GM18873 (cell line): ENCODE results near the gene GRIK4.
"Not testable (repeated sequence)": the region's sequence is repeated elsewhere in the genome, so short reads cannot be mapped to it uniquely, and the experiment has no call there.

ENCODE experiments used
- ATAC-seq: cut with Tn5 transposase; IDR thresholded peaks from one replicate; pipeline ENCODE4 v1.9.1; 2021; ENCODE audit warnings: mild to moderate bottlenecking, moderate library complexity, moderate number of reproducible peaks; ENCODE audit not compliant: unreplicated experiment, low FRiP score

Gene GRIK4

DNA sequence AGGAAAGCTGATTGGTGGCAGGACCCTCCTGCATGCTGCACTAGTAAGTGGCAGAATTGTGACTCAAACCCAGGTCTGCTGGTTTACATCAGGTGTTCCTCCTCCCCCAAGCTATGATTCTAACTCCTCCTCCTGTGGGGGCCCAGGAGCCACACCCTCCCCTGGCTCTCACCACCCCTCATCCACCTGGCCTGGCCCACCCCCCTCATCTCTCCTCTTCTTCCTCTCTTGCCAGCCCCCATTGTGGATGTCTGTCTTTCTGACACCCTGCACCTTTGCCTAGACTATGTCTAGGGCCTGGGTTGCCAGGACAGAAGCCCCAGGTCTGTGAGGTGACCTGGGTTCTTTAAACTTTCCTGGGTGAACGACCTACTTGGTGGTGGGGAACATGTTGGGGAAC is 59.9 kb downstream of the GRIK4 start:
- no peak for ATAC-seq

DNA sequence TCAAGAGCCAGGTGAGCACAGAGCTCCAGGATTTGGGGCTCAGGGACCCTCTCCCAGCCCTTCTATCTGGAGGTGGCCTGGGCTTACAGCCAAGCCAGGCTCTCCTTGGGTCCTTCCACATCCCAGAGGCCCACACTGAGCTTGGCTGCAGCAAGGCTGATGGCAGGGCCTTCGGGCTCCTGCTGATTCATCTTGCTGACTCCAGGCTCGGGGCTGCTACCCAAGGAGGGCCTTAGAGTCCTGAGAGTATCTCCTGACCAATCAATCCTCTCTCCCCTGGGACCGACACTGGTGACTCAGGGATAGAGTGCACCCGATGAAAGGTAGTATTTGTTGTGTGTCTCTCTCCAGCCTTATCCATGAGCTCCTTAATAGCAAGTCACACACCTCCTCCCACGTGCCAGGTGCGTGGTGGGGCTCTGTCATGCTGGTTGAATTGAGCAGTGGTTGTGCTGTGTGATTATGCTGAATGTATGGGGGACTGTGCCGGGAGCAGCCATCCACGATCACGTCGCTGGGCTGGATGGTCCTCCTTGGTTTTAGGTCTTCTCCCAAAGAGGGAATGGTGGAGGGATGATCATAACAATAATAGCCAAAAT is 62.3 kb downstream of the GRIK4 start:
- no peak for ATAC-seq

DNA sequence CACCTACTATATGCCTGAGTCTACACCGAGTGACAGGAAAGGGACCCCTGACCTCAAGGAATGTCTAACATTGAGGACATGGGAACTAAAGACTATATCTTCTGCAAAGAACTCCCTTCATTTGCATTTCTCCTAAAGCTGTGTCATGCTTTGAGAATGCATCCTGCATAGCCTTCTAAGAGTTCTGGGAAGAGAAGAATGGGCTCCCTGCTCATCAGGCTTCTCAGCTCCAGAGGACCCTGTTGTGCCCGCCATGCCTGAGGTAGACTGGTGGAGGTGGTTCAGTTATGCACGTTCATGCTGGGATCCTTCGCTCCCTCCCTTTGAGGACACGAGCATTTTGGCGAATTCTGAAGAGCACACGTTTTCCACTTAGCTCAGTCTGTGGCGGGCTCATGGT is 63.3 kb downstream of the GRIK4 start:
- ATAC-seq = no peak

DNA sequence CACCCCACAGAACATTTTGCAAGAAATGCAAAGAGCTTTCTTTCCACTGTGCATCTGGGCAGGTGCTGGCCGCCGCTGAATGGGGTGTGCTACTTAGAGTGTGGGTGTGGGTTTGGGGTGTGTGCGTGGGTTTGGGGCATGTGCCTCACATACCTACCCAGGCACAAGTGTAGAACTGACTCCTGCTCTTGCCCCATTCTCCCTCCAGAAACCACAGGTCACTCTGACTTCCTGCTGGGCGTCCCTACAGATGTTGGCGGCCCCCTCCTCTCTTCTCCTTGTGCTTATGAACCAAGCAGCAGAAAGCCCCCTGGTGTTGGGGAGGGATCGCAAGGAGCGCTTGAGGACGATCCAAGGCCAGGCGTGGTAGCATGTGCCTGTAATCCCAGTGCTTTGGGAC is 63.9 kb downstream of the GRIK4 start:
- no peak for ATAC-seq

- ATAC-seq = no peak
Observed at GRCh38 chr11:120576606-120577005, 65.1 kb downstream of the GRIK4 start.

DNA sequence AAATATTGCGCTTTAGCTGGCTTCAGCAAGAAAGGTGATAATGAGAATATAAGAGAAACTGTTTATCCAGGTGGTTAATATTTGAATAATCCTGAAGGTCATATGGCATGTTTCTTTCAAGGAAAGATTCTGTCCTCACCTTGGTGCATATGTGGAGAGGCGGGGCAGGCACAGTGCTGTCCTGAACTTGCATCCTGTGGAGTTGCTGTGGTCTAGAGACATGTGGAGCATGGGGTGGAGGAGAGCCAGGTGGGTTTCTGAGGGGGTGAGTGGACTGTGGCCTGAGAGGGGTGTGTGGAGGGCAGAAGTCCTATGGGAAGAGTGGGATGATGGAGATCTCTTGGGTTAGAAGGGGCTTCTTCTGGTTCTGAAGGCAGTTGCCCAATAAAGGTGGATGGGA is 65.5 kb downstream of the GRIK4 start:
- no peak for ATAC-seq

- ATAC-seq = no peak
Observed at GRCh38 chr11:120577624-120578363, 66.2 kb downstream of the GRIK4 start.

DNA sequence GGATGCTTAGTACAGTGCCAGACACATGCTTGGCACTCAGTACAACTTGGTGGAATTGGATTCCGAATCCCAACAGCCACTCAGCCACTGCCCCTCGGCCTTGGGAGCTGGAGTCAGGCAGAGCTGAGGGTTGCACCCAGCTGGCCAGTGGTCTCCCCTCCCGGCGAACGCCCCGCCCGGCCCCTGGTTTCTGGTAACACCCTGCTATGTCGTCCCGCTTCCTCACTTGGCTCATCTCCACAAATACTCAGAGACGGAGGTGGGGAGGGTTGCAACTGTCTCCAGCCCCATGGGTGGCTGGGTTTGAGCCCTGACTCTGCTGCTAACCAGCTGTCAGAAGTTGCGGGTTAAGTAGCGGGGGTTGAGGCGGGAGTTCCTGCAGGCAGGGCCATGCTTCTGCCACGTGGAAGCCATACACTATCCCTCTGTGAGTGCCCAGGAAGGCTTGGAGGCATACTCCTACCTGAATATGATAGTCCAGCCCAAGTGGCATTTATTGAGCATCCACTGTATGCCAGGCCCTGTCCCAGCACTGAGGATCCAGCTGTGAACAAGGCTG is 67.1 kb downstream of the GRIK4 start:
- ATAC-seq = no peak

- ATAC-seq = no peak
Observed at GRCh38 chr11:120579611-120580031, 68.1 kb downstream of the GRIK4 start.

DNA sequence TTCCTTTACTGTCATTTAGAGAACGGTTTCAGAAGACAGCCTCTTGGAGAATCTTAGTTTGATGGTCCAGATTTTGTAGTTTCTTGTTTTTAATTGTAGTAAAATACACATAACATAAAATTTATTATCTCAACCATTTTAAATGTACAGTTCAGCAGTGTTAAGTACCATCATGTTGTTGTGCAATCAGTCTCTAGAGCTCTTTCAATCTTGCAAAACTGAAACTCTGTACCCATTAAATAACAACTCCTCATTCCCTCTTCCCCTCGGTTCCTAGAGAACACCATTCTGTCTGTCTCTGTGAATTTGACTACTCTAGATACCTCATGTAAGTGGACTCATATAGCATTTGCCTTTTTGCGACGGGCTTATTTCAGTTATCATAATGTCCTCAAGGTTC is 69.8 kb downstream of the GRIK4 start:
- ATAC-seq = no peak

GRCh38 chr11:120582535-120582934 is 71.0 kb downstream of the GRIK4 start:
- ATAC-seq = not testable (repeated sequence)

- no peak for ATAC-seq
Observed at GRCh38 chr11:120586072-120586471, 74.5 kb downstream of the GRIK4 start.

DNA sequence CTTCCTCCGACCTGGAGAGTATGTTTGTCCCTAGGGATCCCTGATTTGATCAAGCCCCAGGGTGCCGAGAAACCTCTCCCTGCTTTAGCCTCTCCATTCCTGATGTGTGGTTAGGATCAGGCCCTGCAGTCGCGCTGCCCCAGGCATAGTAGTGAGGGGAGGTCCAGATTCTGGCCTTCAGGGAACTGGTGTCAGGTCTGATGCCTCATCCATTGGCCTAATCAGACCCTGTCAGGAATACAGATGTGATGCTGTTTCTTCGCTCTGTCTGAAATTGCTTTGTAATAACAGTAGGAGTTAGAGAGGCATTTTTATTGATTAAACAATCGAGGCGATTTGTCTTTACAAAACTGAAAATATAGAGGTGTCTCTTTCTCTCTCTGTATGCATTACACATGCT is 75.2 kb downstream of the GRIK4 start:
- ATAC-seq = no peak

DNA sequence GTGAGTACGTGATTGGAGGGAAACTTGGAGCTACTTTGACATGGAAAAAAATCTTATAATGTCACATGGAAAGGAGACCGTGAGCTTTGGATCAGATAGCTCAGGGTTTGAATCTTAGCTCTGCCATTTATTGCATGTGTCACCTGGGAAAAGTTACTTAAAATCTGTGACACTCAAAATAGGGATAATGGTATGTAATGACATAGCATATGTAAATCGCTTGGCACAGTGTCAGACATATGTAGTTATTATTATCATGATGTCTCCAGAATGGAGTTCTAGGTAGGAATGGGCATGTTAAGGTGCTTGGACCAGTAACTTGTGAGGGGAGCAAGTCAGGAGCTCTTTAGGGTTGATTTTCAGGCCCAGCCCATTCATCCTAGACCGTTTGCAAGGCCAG is 75.8 kb downstream of the GRIK4 start:
- no peak for ATAC-seq

DNA sequence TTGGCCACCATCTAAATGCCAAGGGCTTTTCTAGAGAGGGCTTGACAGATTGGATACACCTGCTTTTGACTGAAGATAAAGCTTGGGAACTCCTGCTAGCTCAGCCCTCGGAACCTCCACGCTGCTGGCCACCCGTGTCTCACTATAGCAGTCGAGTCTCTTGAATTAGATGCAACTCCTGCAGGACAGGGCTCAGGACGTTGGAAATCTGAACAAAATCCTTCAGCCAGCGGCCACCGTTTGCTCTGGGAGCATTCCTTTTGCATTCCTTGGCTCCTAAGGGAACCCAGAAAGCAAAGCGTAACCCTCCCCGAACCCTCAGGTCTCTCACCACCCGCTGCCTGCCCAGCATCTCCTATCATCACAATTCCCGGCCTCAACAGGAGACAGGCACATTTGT is 77.8 kb downstream of the GRIK4 start:
- no peak for ATAC-seq

DNA sequence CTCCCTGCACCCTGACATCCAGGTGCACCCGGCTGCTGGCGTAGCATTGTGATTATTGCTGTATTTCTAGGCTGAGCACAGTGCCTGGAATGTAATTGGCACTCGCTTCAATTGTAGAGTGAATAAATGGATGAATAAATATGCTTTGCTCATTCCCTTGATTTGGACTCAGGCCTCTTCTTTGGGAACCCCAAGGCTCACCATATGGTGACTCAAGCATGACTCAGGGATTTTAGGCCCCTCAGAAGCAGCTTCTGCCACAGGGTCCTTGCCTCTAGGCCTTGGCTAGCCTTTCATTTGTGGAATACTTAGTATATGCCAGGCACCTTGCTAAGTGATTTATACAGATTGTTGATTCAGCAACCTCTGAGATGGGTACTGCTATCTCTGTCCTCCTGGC is 78.9 kb downstream of the GRIK4 start:
- no peak for ATAC-seq

DNA sequence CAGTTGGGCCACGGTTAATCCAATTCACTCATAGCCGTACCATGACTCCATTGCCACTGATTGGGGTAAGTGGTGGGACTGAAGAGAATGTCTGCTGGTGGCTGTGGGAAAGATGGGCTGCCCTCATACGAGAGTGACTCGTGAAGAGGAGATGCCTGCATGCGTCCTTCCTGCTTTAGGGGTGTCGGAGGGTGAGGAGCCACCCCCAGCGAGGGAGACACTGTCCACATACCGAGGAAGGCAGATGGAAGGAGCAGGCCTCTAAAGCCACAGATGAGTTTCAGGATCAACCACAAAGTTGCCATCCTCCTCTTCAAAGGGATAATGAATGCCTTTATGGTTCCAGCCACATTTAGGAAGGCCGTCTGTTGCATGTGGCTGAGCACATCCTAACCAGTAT is 83.2 kb downstream of the GRIK4 start:
- no peak for ATAC-seq

DNA sequence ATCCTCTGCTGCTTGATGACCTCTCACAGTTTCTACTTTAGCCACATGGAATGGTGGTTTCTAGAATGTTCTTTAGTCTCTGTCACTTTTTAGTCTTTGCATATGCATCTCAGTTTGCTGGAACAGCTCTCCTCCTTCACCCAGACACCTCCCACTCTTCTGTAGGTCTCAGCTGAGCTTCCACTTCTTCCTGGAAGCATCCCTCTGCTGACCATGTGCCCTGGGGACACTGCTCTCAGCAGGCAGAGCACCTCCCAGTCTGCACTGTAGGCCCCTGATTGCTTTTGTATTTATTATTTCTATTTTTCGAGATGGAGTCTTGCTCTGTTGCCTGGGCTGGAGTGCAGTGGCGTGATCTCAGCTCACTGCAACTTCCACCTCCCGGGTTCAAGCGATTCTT is 84.0 kb downstream of the GRIK4 start:
- no peak for ATAC-seq

DNA sequence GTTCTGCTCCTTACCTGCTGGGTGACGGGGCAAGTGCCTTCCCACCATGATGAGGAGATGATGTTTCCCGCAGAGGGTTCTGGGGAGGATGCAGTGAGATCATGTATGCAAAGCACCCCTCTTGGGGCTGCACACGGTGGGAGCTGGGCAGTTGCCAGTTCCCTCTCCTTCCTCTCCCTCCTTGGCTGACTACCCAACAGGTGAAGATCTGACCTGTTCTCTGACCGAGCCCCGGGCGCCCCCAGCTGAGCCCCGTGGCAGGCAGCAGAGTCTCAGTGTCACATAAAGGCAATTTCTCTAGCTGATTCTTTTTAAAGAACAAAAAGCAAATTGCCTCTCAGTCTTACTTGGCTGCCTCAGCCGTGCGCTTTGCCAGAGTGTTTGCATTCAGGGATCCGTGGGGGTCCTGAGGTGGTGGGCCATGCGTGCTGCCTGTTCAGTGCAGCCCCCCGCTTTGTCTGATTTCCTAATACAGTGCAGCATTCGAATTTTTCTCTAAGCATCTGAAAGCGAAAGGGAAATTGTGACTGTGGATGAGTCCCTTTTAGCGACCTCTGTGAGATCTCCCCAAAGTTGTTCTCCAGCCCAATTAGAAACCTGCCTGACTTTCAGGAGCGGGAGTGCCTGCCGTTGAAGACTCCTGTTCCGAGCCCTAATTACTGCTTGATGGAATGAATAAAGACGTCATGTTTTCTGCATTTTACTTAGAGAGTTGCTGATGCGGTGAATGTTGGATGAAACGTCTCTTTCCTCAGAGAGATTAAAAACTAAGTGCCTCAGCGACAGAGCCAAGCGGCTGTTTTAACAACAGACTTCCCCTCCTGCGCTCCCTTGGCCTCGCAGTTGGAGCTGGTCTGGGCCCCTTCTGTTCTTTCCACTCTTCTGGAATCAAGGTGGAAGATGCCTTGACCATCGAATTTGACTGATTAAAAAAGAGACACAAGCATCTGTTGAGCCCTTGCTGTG is 86.0 kb downstream of the GRIK4 start:
- ATAC-seq = no peak

- no peak for ATAC-seq
Observed at GRCh38 chr11:120598517-120599257, 87.1 kb downstream of the GRIK4 start.
